ENCODE measurements around the gene SCARB1. TPM values are rescaled to one million over a fixed set of nuclear protein-coding genes. Genes with fewer than 3 reads are reported as not detected.

The SCARB1 gene
- total and polyA plus RNA-seq, 2 donors (not counting 3 experiments of a cell fraction or from before 2014, with no cell fraction given), result 125 to 141 TPM

DNA sequence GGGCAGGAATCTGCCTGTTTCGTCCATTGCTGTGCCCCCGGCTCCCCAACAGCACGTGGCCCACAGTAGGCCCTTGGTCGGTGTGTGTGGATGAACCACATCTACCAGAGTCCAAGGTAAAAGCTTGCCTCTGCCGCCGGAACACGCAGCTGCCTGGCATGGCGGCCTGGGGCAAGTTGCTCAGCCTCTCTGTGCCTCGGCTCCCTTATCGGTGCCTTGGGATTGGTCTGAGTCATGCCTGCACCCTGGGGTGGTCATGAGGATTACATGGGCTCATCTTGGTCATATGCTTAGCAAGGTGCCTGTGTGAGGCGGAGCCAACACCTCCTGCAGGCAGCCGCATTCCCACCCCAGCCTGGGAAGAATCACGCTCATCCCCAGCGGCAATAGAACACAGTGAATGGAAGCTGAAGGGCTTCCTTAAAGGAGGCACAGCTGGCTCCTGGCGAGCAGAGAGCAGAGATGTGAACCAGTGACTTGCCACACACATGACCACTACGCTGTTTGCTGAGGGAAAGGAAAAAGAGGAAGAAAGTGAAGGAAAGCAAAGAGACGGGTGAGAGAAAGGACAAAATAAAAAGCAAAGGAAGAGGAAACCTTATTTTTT, 5.5 kb upstream of the SCARB1 start:
- dilution Hi-C loops (cut with MboI; ENCODE audit: extremely low pct_ligation_motif_present, low sequenced_read_pairs) (no loop called here), intact Hi-C loops (cut with micrococcal nuclease) (no loop called here)
- H4K20me1 ChIP-seq (replicated peaks; ENCODE audit: control insufficient read depth, extremely low read depth, insufficient read depth, low read length), result no peaks in the 10 kb centered on the region
- H3K4me3 ChIP-seq (replicated peaks in 1 of 3; ENCODE audit: insufficient read depth in 1 of 3, low read depth in 1 of 3, low read length in 3 of 3), result no peak overlapping the region
- FAIRE-seq (no peak), DNase-seq (ENCODE audit: low read depth, low spot score) (no peak)
- POLR2A ChIA-PET, result no interaction called here
- no peaks in the 10 kb centered on the region for H3K9me3 ChIP-seq (replicated peaks; ENCODE audit: control insufficient read depth, insufficient read depth, low read length)
- CTCF ChIA-PET, result interaction anchor here (1.2 kb wide), 1 partner anchor 11 kb away, joined by 3 read pairs; no protein-coding TSS in a partner anchor
- no peak overlapping the region for H3K27ac ChIP-seq (ENCODE audit: insufficient read depth, low read depth, low read length)
- TF ChIP-seq POLR2A (IDR thresholded peaks at IDR 0.05; ENCODE audit: low read depth, low read length) (no peak), GATA2 (IDR thresholded peaks at IDR 0.05; ENCODE audit: insufficient read depth, insufficient read length, low read depth, low read length) (no peak), FOS (IDR thresholded peaks at IDR 0.05; ENCODE audit: borderline replicate concordance, insufficient read depth, low read length) (no peak), MYC (IDR thresholded peaks at IDR 0.05; ENCODE audit: low read depth, low read length) (no peak), JUN (IDR thresholded peaks at IDR 0.05; ENCODE audit: borderline replicate concordance, insufficient read depth, insufficient read length, low read depth) (no peak), POLR2AphosphoS5 (IDR thresholded peaks at IDR 0.05; ENCODE audit: insufficient read depth, low read depth, low read length) (no peak), EZH2 (IDR thresholded peaks at IDR 0.05; ENCODE audit: borderline replicate concordance, low read depth, low read length, severe bottlenecking) (no peak)
- TF ChIP-seq, protein P1, sequence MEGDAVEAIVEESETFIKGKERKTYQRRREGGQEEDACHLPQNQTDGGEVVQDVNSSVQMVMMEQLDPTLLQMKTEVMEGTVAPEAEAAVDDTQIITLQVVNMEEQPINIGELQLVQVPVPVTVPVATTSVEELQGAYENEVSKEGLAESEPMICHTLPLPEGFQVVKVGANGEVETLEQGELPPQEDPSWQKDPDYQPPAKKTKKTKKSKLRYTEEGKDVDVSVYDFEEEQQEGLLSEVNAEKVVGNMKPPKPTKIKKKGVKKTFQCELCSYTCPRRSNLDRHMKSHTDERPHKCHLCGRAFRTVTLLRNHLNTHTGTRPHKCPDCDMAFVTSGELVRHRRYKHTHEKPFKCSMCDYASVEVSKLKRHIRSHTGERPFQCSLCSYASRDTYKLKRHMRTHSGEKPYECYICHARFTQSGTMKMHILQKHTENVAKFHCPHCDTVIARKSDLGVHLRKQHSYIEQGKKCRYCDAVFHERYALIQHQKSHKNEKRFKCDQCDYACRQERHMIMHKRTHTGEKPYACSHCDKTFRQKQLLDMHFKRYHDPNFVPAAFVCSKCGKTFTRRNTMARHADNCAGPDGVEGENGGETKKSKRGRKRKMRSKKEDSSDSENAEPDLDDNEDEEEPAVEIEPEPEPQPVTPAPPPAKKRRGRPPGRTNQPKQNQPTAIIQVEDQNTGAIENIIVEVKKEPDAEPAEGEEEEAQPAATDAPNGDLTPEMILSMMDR (IDR thresholded peaks at IDR 0.05; ENCODE audit: extremely low read depth in 1 of 2, insufficient read depth in 1 of 2, low read depth in 1 of 2, low read length in 2 of 2), result no peak
- TF ChIP-seq, protein P2, sequence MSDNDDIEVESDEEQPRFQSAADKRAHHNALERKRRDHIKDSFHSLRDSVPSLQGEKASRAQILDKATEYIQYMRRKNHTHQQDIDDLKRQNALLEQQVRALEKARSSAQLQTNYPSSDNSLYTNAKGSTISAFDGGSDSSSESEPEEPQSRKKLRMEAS (IDR thresholded peaks at IDR 0.05; ENCODE audit: insufficient read depth, insufficient read length), result no peak
- no TSS peak for BruUV-seq (replicated peaks)
- H3K9me1 ChIP-seq (replicated peaks; ENCODE audit: control insufficient read depth, extremely low read depth, insufficient read depth, low read length), result no peaks in the 10 kb centered on the region
- H3K79me2 ChIP-seq (ENCODE audit: control insufficient read depth, insufficient read depth, low read length), result no peaks in the 10 kb centered on the region
- no peak overlapping the region for H3K9ac ChIP-seq (replicated peaks; ENCODE audit: extremely low read depth, insufficient read depth, low read length)
- no peaks in the 10 kb centered on the region for H3K36me3 ChIP-seq (ENCODE audit: control insufficient read depth in 2 of 2, extremely low read depth in 1 of 2, insufficient read depth in 2 of 2, low read length in 2 of 2)
- no peak overlapping the region for H2AFZ ChIP-seq (ENCODE audit: low read depth, low read length)
- no peak overlapping the region for H3K4me2 ChIP-seq (ENCODE audit: insufficient read depth, low read length)
- peaks cover under 1% of the 10 kb centered on the region for H3K4me1 ChIP-seq (ENCODE audit: control insufficient read depth, extremely low read depth, insufficient read depth, low read length)
- H3K27me3 ChIP-seq (ENCODE audit: control insufficient read depth in 2 of 2, insufficient read depth in 2 of 2, low read length in 2 of 2), result no peaks in the 10 kb centered on the region
